Stomach (tissue), 4 donors: ENCODE results near the gene STK38.
A peak's percentile ranks its signal among the peaks of the same experiment; 100 is the strongest.

Source experiments
- CTCF ChIP-seq, 7 experiments: fragments of 450-650 bp in 4 of 7; fragments of 200-600 bp in 3 of 7; sonication (generic) in 3 of 7; IDR thresholded peaks; one replicate each; pipeline ENCODE4 v1.5.1; 2016 to 2019; ENCODE audit warnings: antibody characterized with exemption in 7 of 7, control low read depth in 2 of 7, mild to moderate bottlenecking in 1 of 7
- EP300 ChIP-seq: sonication (generic); formaldehyde crosslinking; IDR thresholded peaks from one replicate; pipeline ENCODE4 v1.6.1; 2017; ENCODE audit warnings: antibody characterized with exemption
- POLR2A ChIP-seq, 4 donors: fragments of 450-650 bp; IDR thresholded peaks; one replicate each; pipeline ENCODE4 v1.6.1; 2016; ENCODE audit warnings: antibody characterized with exemption in 4 of 4, control low read depth in 2 of 4, mild to moderate bottlenecking in 1 of 4, moderate library complexity in 1 of 4
- POLR2AphosphoS5 ChIP-seq, 3 donors: sonication (generic); formaldehyde crosslinking; IDR thresholded peaks; one replicate each; pipeline ENCODE4 v1.6.1; 2016; ENCODE audit warnings: antibody characterized with exemption in 3 of 3

- TF ChIP-seq CTCF (IDR thresholded peaks at IDR 0.05) (peak in 5 of 7 experiments; percentile 36 to 66 (median 52)), POLR2AphosphoS5 (IDR thresholded peaks at IDR 0.05) (peak; percentile 94 to 100 (median 100)), EP300 (no peak), POLR2A (IDR thresholded peaks at IDR 0.05) (peak in 2 of 4 donors; percentile 96 to 99)
Observed at GRCh38 chr6:36594029-36594815, 46.9 kb upstream of the STK38 start, which contains the start of gene SRSF3.
